ENCODE data around the gene AP1G2. TPM values are rescaled to one million over a fixed set of nuclear protein-coding genes. Genes with fewer than 3 reads are reported as not detected.

AP1G2 gene
- total and polyA plus RNA-seq, 2 of the 13 experiments (the other 11 are each of a cell fraction or from before 2014, with no cell fraction given), result 96.9 to 611 TPM

- TF ChIP-seq, protein P1, sequence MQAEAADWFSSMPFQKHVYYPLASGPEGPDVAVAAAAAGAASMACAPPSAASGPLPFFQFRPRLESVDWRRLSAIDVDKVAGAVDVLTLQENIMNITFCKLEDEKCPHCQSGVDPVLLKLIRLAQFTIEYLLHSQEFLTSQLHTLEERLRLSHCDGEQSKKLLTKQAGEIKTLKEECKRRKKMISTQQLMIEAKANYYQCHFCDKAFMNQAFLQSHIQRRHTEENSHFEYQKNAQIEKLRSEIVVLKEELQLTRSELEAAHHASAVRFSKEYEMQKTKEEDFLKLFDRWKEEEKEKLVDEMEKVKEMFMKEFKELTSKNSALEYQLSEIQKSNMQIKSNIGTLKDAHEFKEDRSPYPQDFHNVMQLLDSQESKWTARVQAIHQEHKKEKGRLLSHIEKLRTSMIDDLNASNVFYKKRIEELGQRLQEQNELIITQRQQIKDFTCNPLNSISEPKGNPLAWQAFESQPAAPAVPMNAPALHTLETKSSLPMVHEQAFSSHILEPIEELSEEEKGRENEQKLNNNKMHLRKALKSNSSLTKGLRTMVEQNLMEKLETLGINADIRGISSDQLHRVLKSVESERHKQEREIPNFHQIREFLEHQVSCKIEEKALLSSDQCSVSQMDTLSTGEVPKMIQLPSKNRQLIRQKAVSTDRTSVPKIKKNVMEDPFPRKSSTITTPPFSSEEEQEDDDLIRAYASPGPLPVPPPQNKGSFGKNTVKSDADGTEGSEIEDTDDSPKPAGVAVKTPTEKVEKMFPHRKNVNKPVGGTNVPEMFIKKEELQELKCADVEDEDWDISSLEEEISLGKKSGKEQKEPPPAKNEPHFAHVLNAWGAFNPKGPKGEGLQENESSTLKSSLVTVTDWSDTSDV (CRISPR knock-in tag; IDR thresholded peaks at IDR 0.05), result peak; percentile 98
- TF ChIP-seq NKX3-1 (CRISPR knock-in tag; IDR thresholded peaks at IDR 0.05), result peak; percentile 96
- peak; percentile 100 for TF ChIP-seq IRF9 (CRISPR knock-in tag; IDR thresholded peaks at IDR 0.05; ENCODE audit: borderline replicate concordance)
- peak; percentile 96 for TF ChIP-seq ZNF574 (CRISPR knock-in tag; IDR thresholded peaks at IDR 0.05)
- TF ChIP-seq HNF1B (CRISPR knock-in tag; IDR thresholded peaks at IDR 0.05), result peak; percentile 99
- TF ChIP-seq, protein P2, sequence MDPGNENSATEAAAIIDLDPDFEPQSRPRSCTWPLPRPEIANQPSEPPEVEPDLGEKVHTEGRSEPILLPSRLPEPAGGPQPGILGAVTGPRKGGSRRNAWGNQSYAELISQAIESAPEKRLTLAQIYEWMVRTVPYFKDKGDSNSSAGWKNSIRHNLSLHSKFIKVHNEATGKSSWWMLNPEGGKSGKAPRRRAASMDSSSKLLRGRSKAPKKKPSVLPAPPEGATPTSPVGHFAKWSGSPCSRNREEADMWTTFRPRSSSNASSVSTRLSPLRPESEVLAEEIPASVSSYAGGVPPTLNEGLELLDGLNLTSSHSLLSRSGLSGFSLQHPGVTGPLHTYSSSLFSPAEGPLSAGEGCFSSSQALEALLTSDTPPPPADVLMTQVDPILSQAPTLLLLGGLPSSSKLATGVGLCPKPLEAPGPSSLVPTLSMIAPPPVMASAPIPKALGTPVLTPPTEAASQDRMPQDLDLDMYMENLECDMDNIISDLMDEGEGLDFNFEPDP (CRISPR knock-in tag; conservative IDR thresholded peaks at IDR 0.05), result peak; percentile 98; the same call in 1 of the 2 replicates
- TF ChIP-seq MED1 (CRISPR knock-in tag; IDR thresholded peaks at IDR 0.05), result peak; percentile 91
- peak; percentile 95 for TF ChIP-seq FOXJ3 (CRISPR knock-in tag; IDR thresholded peaks at IDR 0.05; ENCODE audit: borderline replicate concordance)
- TF ChIP-seq ZNF703 (CRISPR knock-in tag; IDR thresholded peaks at IDR 0.05; ENCODE audit: borderline replicate concordance), result no peak; the same call in 1 of the 2 replicates
- peak; percentile 88 for TF ChIP-seq SIX4 (CRISPR knock-in tag; IDR thresholded peaks at IDR 0.05)
- TF ChIP-seq, protein P3, sequence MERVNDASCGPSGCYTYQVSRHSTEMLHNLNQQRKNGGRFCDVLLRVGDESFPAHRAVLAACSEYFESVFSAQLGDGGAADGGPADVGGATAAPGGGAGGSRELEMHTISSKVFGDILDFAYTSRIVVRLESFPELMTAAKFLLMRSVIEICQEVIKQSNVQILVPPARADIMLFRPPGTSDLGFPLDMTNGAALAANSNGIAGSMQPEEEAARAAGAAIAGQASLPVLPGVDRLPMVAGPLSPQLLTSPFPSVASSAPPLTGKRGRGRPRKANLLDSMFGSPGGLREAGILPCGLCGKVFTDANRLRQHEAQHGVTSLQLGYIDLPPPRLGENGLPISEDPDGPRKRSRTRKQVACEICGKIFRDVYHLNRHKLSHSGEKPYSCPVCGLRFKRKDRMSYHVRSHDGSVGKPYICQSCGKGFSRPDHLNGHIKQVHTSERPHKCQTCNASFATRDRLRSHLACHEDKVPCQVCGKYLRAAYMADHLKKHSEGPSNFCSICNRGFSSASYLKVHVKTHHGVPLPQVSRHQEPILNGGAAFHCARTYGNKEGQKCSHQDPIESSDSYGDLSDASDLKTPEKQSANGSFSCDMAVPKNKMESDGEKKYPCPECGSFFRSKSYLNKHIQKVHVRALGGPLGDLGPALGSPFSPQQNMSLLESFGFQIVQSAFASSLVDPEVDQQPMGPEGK (CRISPR knock-in tag; IDR thresholded peaks at IDR 0.05), result peak; percentile 79
- TF ChIP-seq ZNF879 (CRISPR knock-in tag; IDR thresholded peaks at IDR 0.05), result peak; percentile 80; the same call in 1 of the 2 replicates
- TF ChIP-seq ZNF251 (CRISPR knock-in tag; IDR thresholded peaks at IDR 0.05), result peak; percentile 87; the same call in 1 of the 2 replicates
- peak; percentile 90 for TF ChIP-seq ZNF263 (CRISPR knock-in tag; IDR thresholded peaks at IDR 0.05)
- TF ChIP-seq MTF1 (CRISPR knock-in tag; IDR thresholded peaks at IDR 0.05), result peak; percentile 86
- TF ChIP-seq HOXD1 (CRISPR knock-in tag; IDR thresholded peaks at IDR 0.05), result peak; percentile 85; the same call in 1 of the 2 replicates
These were observed 11.5 kb downstream of the AP1G2 start, which contains the start of gene THTPA (continued) for GRCh38 chr14:23555882-23556699.
